COR-L47 (cell line): Measurements from ENCODE around the gene ICAM1.
"Not testable (repeated sequence)": the region's sequence is repeated elsewhere in the genome, so short reads cannot be mapped to it uniquely, and the experiment has no call there.

Experiments
- DNase-seq: peaks from one replicate; lab custom pipeline; 2025; lab: John Stamatoyannopoulos, UW

ICAM1 gene

GRCh38 chr19:10277795-10278589, 7.1 kb downstream of the ICAM1 start:
- DNase-seq = no peak

GRCh38 chr19:10278935-10279334, 8.0 kb downstream of the ICAM1 start:
- no peak for DNase-seq

DNA sequence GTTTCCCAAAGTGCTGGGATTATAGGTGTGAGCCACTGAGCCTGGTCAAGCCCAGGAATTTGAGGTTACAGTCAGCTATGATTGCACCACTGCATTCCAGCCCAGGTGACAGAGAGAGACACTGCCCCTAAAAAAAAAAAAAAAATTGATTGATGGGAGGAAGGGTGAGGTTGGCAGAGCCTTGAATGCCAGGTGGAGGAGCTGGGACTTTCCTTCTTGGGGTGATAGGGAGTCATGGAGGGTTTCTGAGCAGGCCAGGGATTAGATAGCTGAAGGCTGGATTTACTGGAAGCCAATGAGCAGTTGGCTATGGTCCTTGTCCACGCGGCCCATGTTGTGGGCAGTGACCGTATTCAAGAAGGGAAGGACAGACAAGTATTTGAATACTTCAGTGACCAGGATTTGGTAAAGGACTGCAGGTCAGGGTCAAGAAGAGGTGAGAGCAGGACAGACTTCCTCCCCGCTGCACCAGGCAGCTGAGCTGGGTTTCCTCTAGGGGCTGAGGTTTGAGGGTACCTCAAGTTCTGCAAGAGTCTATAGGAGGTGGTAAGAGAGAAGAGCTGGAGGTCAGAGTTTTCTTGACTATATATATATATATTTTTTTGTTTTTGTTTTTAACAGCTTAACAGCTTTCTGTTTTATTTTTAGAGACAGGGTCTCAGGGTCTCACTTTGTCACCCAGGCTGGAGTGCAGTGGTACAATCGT, 9.0 kb downstream of the ICAM1 start:
- no peak for DNase-seq

- DNase-seq = not testable (repeated sequence)
These were observed 11.1 kb downstream of the ICAM1 start for GRCh38 chr19:10282043-10282442.

DNA sequence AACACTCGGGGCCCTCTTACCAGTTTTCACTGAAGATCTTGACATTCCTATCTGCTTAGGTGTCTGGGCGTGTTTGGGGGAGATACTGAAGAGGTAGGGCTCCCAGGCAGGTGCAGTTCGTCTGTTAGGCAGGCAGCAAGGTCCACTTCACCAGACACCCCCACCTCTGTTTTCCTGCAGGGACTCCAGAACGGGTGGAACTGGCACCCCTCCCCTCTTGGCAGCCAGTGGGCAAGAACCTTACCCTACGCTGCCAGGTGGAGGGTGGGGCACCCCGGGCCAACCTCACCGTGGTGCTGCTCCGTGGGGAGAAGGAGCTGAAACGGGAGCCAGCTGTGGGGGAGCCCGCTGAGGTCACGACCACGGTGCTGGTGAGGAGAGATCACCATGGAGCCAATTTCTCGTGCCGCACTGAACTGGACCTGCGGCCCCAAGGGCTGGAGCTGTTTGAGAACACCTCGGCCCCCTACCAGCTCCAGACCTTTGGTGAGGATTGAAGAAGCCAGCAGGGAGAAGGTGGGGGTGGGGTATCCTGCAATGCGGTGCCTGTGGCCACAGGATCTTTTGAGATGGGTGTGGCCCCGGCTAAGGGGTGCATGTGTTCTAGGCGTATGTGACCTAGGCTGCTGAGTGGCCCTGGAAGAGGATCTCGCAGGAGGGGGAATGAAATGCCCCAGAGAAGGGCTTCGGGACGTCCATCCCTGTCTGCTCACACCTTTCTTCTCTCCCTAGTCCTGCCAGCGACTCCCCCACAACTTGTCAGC, 12.6 kb downstream of the ICAM1 start:
- DNase-seq = no peak

DNA sequence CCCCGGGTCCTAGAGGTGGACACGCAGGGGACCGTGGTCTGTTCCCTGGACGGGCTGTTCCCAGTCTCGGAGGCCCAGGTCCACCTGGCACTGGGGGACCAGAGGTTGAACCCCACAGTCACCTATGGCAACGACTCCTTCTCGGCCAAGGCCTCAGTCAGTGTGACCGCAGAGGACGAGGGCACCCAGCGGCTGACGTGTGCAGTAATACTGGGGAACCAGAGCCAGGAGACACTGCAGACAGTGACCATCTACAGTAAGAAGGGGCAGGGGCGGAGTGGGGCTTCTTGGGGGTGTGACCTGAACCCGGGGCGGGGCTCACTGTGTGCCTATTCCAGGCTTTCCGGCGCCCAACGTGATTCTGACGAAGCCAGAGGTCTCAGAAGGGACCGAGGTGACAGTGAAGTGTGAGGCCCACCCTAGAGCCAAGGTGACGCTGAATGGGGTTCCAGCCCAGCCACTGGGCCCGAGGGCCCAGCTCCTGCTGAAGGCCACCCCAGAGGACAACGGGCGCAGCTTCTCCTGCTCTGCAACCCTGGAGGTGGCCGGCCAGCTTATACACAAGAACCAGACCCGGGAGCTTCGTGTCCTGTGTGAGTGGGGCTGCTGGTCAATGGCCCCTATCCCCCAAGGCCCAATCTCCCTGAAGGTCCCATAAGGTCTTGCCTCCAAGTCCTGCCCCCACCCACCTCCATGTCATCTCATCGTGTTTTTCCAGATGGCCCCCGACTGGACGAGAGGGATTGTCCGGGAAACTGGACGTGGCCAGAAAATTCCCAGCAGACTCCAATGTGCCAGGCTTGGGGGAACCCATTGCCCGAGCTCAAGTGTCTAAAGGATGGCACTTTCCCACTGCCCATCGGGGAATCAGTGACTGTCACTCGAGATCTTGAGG, 13.4 kb downstream of the ICAM1 start:
- DNase-seq = no peak

DNA sequence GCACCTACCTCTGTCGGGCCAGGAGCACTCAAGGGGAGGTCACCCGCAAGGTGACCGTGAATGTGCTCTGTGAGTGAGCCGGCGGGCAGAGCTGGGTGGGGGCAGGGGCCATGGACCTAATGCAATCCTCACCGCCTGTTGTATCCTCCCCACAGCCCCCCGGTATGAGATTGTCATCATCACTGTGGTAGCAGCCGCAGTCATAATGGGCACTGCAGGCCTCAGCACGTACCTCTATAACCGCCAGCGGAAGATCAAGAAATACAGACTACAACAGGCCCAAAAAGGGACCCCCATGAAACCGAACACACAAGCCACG, 14.0 kb downstream of the ICAM1 start:
- DNase-seq = no peak

GRCh38 chr19:10285393-10285792, 14.5 kb downstream of the ICAM1 start:
- DNase-seq = no peak

- no peak for DNase-seq
These were observed 16.1 kb downstream of the ICAM1 start, which contains the start of gene ICAM4 for GRCh38 chr19:10286803-10287737. TSS of gene ICAM4 (plus strand) at chr19:10286955. CDS start at chr19:10287013, 58 bp downstream.

- peak; percentile 58 for DNase-seq
These were observed 17.8 kb downstream of the ICAM1 start for GRCh38 chr19:10288662-10289166.

DNA sequence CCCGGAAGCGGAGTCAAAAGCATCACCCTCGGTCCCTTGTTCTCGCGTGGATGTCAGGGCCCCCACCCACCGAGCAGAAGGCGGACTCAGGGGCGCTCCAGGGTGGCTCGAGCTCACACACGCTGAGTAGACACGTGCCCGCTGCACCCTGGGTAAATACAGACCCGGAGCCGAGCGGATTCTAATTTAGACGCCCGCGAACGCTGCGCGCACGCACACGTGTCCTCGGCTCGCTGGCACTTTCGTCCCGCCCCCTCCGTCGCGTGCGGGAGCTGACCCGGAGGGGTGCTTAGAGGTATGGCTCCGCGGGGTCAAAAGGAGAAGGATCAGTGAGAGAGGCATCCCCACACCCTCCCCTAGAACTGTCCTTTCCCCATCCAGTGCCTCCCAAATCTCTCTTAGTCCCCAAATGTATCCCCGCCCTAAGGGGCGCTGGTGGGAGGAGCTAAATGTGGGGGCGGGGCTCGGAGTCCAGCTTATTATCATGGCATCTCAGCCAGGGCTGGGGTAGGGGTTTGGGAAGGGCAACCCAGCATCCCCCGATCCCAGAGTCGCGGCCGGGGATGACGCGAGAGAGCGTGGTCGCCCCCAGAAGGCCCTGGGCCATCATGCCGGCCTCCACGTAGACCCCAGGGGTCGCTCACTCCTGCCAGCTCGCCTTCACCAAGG, 18.4 kb downstream of the ICAM1 start:
- DNase-seq = peak; percentile 78

DNA sequence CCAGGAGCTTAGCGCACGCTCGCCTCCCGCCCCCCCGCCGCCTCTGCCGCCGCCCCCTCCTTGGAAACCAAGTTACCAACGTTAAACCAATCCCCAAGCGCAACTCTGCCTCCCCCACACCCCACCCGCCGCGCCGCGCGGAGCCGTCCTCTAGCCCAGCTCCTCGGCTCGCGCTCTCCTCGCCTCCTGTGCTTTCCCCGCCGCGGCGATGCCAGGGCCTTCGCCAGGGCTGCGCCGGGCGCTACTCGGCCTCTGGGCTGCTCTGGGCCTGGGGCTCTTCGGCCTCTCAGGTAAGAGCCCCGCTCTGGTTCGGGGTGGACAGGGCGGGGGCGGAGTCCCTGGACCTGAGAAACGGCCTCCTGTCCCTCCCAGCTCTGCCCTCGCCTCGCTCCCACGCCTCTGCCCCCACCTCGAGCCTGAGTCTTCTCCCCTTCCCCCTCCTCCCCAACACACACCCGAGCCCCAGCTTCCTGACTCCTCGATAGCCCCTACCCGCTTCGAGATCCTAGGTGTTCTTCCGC, 19.0 kb downstream of the ICAM1 start, which contains the start of gene ICAM5:
Gene ICAM5 (plus strand): TSS at position 117 of the 521 bp plus-strand sequence. CDS start 92 bp downstream, at position 209.
- peak; percentile 63 for DNase-seq

DNA sequence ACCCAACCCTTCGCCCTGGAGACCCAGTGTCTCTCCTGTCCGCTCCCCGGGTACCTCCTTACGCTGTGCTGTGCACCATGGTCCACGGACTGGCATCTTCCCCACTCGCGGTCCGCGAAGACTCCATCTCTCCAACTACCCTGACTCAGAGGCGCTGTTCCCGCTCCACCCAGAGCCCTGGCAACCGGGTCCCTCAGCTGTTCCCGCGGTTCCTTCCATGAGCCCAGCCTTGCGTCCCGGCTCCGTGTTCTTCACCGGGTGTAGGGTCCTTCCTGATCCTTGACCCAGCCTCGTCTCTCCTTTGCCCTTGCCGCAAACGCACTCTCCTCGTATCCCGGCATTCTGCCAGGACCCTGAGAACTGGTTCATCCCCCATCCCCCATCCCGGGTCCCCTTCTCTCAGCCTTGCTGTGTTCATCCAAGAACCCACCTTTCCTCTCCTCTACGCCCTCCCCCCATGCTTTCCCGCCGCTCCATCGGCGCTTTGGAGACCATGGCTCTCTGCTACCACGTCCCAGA, 19.5 kb downstream of the ICAM1 start:
- no peak for DNase-seq

DNA sequence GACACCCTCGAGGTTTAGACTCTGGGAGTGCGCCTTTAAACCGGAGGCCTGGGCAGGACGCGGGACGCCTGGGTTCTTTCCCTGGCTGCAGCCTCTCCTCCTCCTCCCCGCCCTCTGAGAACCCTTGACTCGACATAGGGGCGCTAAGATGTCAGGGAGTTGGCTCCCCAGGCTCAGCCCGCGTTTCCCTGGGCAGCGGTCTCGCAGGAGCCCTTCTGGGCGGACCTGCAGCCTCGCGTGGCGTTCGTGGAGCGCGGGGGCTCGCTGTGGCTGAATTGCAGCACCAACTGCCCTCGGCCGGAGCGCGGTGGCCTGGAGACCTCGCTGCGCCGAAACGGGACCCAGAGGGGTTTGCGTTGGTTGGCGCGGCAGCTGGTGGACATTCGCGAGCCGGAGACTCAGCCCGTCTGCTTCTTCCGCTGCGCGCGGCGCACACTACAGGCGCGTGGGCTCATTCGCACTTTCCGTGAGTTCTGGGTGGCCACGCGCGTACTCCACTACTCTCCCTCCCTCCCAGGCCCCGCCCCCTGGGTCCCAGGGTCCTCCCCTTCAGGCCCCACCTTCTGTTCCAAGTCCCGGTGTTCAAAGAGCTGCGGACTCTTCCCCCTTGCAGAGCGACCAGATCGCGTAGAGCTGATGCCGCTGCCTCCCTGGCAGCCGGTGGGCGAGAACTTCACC, 20.1 kb downstream of the ICAM1 start:
- peak; percentile 43 for DNase-seq

DNA sequence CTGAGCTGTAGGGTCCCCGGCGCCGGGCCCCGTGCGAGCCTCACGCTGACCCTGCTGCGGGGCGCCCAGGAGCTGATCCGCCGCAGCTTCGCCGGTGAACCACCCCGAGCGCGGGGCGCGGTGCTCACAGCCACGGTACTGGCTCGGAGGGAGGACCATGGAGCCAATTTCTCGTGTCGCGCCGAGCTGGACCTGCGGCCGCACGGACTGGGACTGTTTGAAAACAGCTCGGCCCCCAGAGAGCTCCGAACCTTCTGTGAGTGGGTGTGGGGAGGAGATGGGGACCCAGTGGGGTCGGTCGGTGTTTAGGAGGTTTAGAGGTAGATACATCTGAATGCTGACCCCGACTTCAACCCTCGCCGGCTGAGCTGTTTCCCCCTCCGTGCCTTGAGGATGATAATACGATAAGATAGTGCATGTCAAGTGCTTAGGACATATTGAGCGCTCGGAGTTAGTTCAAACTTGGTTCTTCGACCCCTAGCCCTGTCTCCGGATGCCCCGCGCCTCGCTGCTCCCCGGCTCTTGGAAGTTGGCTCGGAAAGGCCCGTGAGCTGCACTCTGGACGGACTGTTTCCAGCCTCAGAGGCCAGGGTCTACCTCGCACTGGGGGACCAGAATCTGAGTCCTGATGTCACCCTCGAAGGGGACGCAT, 20.8 kb downstream of the ICAM1 start:
- DNase-seq = no peak

GRCh38 chr19:10292206-10292788, 21.4 kb downstream of the ICAM1 start:
- DNase-seq = no peak

GRCh38 chr19:10292789-10293636, 22.1 kb downstream of the ICAM1 start:
- no peak for DNase-seq
